Nucleus accumbens (tissue), 56 donors: ENCODE data around the gene PXK.
A peak's percentile ranks its signal among the peaks of the same experiment; 100 is the strongest.

ENCODE experiments used
- DNase-seq, 56 donors: peaks; one replicate each; lab custom pipeline; 2025; lab: John Stamatoyannopoulos, UW

PXK gene

GRCh38 chr3:58345457-58345856 is 12.8 kb downstream of the PXK start:
- DNase-seq: no peak

- DNase-seq: no peak
Observed at GRCh38 chr3:58346368-58346767, 13.7 kb downstream of the PXK start.

GRCh38 chr3:58347984-58348383 is 15.3 kb downstream of the PXK start:
- DNase-seq: no peak

- DNase-seq: no peak
Observed at GRCh38 chr3:58349792-58350626, 17.3 kb downstream of the PXK start.

GRCh38 chr3:58350627-58351013 is 17.9 kb downstream of the PXK start:
- DNase-seq: no peak

GRCh38 chr3:58351920-58352319 is 19.2 kb downstream of the PXK start:
- DNase-seq: peak in 1 of 56 donors; percentile 11

GRCh38 chr3:58352626-58353025 is 19.9 kb downstream of the PXK start:
- no peak for DNase-seq

- DNase-seq: no peak
Observed at GRCh38 chr3:58353722-58354553, 21.2 kb downstream of the PXK start.

GRCh38 chr3:58355179-58355578 is 22.5 kb downstream of the PXK start:
- DNase-seq: peak in 1 of 56 donors; percentile 17

- peak in 3 of 56 donors; percentile 10 to 29 (median 16) for DNase-seq
Observed at GRCh38 chr3:58356054-58356453, 23.4 kb downstream of the PXK start.

GRCh38 chr3:58357402-58357801 is 24.7 kb downstream of the PXK start:
- DNase-seq: no peak

GRCh38 chr3:58358092-58358491 is 25.4 kb downstream of the PXK start:
- DNase-seq: no peak

- no peak for DNase-seq
Observed at GRCh38 chr3:58358808-58359207, 26.1 kb downstream of the PXK start.

- DNase-seq: no peak
Observed at GRCh38 chr3:58359621-58360020, 26.9 kb downstream of the PXK start.

GRCh38 chr3:58361866-58362265 is 29.2 kb downstream of the PXK start:
- no peak for DNase-seq

- DNase-seq: no peak
Observed at GRCh38 chr3:58366699-58367098, 34.0 kb downstream of the PXK start.

GRCh38 chr3:58369038-58369437 is 36.3 kb downstream of the PXK start:
- no peak for DNase-seq

- no peak for DNase-seq
Observed at GRCh38 chr3:58369876-58370275, 37.2 kb downstream of the PXK start.

- DNase-seq: no peak
Observed at GRCh38 chr3:58370407-58370806, 37.7 kb downstream of the PXK start.

- no peak for DNase-seq
Observed at GRCh38 chr3:58371754-58372153, 39.1 kb downstream of the PXK start.

- DNase-seq: no peak
Observed at GRCh38 chr3:58375254-58375653, 42.6 kb downstream of the PXK start.

- DNase-seq: no peak
Observed at GRCh38 chr3:58377168-58377567, 44.5 kb downstream of the PXK start.
